Kidney epithelial cell (primary cell): Measurements from ENCODE around the gene AFF2. TPM values are rescaled to one million over a fixed set of nuclear protein-coding genes. Genes with fewer than 3 reads are reported as not detected.

ENCODE experiments used
- DNase-seq: peaks from one replicate; pipeline ENCODE4 v3.0.0-alpha.2; 2010; ENCODE audit warnings: low read depth
- H3K27me3 ChIP-seq: 2 replicates; pipeline ENCODE4 v1.6.0; 2011; ENCODE audit warnings: low read length; ENCODE audit not compliant: control insufficient read depth, insufficient read depth
- H3K36me3 ChIP-seq: 2 replicates; pipeline ENCODE4 v1.5.1; 2011; ENCODE audit warnings: low read length; ENCODE audit not compliant: control insufficient read depth, insufficient read depth
- H3K4me3 ChIP-seq: 2 replicates; pipeline ENCODE4 v1.5.1; 2011; ENCODE audit warnings: low read depth, mild to moderate bottlenecking, control low read depth, low read length
- CTCF ChIP-seq: IDR thresholded peaks from 2 replicates; pipeline ENCODE4 v1.5.1; 2011; ENCODE audit warnings: mild to moderate bottlenecking, moderate library complexity, low read length, control low read depth, inconsistent platforms; ENCODE audit not compliant: insufficient read depth, poor library complexity, severe bottlenecking
- total RNA-seq: library from RNA; depleted of rRNA; stranded (reverse); fragments of >200 nt; gene quantifications from 2 replicates; pipeline ENCODE4 v1.2.3, GENCODE V29; 2015

The AFF2 gene
- total RNA-seq, 1 donor from 2014 or later, result 1.3 TPM

DNA sequence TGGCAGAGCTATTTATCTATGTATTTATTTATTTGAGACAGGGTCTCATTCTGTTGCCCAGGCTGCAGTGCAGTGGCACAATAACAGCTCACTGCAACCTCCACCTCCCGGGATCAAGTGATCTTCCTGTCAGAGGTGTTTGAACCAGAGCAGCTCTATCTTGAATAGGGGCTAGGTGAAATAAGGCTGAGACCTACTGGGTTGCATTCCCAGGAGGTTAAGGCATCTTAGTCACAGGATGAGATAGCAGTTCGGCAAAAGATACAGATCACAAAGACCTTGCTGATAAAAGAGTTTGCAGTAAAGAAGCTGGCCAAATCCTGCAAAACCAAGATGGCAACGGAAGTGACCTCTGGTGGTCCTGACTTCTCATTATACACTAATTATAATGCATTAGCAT is 501.9 kb downstream of the AFF2 start:
- no peak for TF ChIP-seq CTCF
- H3K4me3 ChIP-seq, result no peak overlapping the region

GRCh38 chrX:149003863-149004660 is 503.6 kb downstream of the AFF2 start:
- Histone ChIP-seq H3K4me3 (no peak overlapping the region), H3K36me3 (no peaks in the 10 kb centered on the region), H3K27me3 (no peaks in the 10 kb centered on the region)
- no peak for TF ChIP-seq CTCF
- DNase-seq, result no peak

More for the DNA sequence above, 501.9 kb downstream of the AFF2 start:
- DNase-seq, result no peak
- no peaks in the 10 kb centered on the region for H3K36me3 ChIP-seq
- H3K27me3 ChIP-seq, result no peaks in the 10 kb centered on the region

DNA sequence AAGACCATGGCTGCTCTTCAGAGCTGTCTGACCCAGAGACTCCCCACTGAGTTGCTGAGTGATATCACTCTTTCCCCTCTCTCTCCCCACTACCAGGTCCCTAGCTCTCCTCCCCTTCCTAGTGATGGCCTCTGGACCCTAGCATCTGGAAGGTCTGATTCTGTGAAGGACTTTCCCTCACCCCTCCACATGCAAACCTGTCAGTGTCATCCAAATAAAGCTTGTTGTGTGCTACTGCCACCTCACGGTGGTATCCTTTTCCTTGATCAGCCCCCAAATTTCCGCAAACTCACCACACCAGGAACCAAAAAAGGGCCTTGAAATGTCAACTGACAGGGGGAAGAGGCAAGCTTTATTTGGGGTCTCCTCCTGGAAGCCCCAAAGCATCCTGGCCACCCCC is 504.5 kb downstream of the AFF2 start:
- no peak for TF ChIP-seq CTCF
- no peak overlapping the region for H3K4me3 ChIP-seq
- DNase-seq, result no peak
- H3K36me3 ChIP-seq, result no peaks in the 10 kb centered on the region
- no peaks in the 10 kb centered on the region for H3K27me3 ChIP-seq

DNA sequence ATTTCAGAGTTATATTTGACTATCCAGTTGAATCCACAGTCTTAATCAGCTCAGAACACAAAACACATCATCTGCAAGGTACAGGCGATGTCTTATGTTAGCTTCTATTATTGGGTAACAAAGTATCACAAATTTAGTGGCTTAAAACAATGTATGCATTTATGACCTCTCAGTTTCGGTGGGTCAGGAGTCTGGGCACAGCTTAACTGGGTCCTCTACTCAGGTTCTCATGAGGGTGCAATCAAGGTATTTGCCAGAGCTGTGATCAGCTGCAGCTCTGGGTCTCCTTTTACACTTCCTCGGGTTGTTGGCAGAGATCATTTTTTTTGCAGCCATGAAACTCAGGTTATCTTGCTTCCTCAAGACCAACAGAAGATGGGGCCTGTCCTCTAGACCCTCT is 505.8 kb downstream of the AFF2 start:
- Histone ChIP-seq H3K27me3 (no peaks in the 10 kb centered on the region), H3K4me3 (no peak overlapping the region), H3K36me3 (no peaks in the 10 kb centered on the region)
- TF ChIP-seq CTCF, result no peak
- no peak for DNase-seq

DNA sequence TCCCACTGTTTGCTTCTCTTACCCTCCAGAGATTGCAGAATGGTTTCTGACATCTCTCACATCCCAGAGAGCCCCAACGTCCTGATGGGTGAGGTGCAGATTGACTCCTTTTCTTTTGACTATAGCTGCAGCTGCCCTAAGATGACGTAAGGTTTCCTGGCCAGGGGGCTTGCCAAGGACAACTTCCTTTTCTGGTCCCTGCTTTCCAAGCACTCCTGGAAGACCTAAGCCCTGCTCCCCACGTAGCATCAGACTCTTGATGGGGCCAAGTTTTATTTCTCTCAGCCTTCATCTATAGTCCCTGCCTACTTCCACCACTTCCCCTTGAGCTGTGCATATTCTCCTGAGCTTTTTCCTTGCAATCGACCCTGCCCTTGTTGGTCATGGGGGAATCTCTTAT is 507.0 kb downstream of the AFF2 start:
- no peaks in the 10 kb centered on the region for H3K36me3 ChIP-seq
- TF ChIP-seq CTCF, result no peak
- no peak overlapping the region for H3K4me3 ChIP-seq
- no peaks in the 10 kb centered on the region for H3K27me3 ChIP-seq
- DNase-seq, result no peak
